HepG2 (cell line): Measurements from ENCODE around the gene MZF1. TPM values are rescaled to one million over a fixed set of nuclear protein-coding genes. Genes with fewer than 3 reads are reported as not detected.
A peak's percentile ranks its signal among the peaks of the same experiment; 100 is the strongest.

ENCODE experiments used
- ATAC-seq: fragments of 200-7000 bp; cut with Tn5 transposase; 3 replicates; pipeline ENCODE4 v1.9.1; 2020; ENCODE audit warnings: mild to moderate bottlenecking, moderate library complexity
- BruUV-seq: library from RNA; stranded (reverse); fragments of 400-500 nt; replicated peaks from 2 replicates; lab custom pipeline; 2021; lab: Mats Ljungman, UMichigan
- CTCF ChIA-PET: fragments of 300-600 bp; formaldehyde crosslinking; extraction: SDS; loops from one replicate; lab custom pipeline; 2021; ENCODE audit warnings: low total read pairs, inconsistent platforms, low intra/inter-chr PET ratio; lab: Yijun Ruan, JAX
- POLR2A ChIA-PET: fragments of 350-600 bp; sonication (Branson Sonifier 250); formaldehyde crosslinking; loops from one replicate; lab custom pipeline; 2020; ENCODE audit warnings: antibody characterized with exemption, inconsistent platforms; lab: Yijun Ruan, JAX
- DNase-seq: peaks from one replicate; pipeline ENCODE4 v3.0.0-alpha.2; 2015; ENCODE audit warnings: low spot score
- FAIRE-seq: peaks from 3 replicates; lab custom pipeline; 2011; peaks lifted over from hg19 to GRCh38; lab: Jason Lieb, UNC
- H2AFZ ChIP-seq: one replicate; pipeline ENCODE4 v1.6.1; 2011; ENCODE audit warnings: low read length, inconsistent platforms
- H3K27ac ChIP-seq: fragments of 300-600 bp; 3 replicates; pipeline ENCODE4 v1.8.0; 2011; ENCODE audit warnings: mixed run types, mild to moderate bottlenecking, mixed read lengths, low read length, inconsistent platforms; ENCODE audit not compliant: insufficient read depth; ENCODE audit errors: extremely low read length
- H3K27me3 ChIP-seq, 2 experiments: fragments of 200-600 bp in 1 of 2; 2 replicates in 1 of 2; 3 replicates in 1 of 2; pipeline versions ENCODE4 v1.6.0 to v1.8.0; 2011; ENCODE audit warnings: low read length in 2 of 2, mild to moderate bottlenecking in 2 of 2, moderate library complexity in 2 of 2, inconsistent platforms in 1 of 2; ENCODE audit not compliant: insufficient read depth in 2 of 2, control insufficient read depth in 1 of 2
- H3K36me3 ChIP-seq, 2 experiments: fragments of 200-600 bp in 1 of 2; replicated peaks in 1 of 2; 2 replicates in 1 of 2; 3 replicates in 1 of 2; pipeline versions ENCODE4 v1.5.1 to v1.8.0; 2011; ENCODE audit warnings: low read length in 2 of 2, inconsistent platforms in 1 of 2; ENCODE audit not compliant: insufficient read depth in 2 of 2, control insufficient read depth in 1 of 2
- H3K4me1 ChIP-seq: 2 replicates; pipeline ENCODE4 v1.5.1; 2012; ENCODE audit warnings: low read length, inconsistent platforms; ENCODE audit not compliant: insufficient read depth
- H3K4me2 ChIP-seq: 2 replicates; pipeline ENCODE4 v1.6.0; 2011; ENCODE audit warnings: low read depth, low read length, inconsistent platforms
- H3K4me3 ChIP-seq, 3 experiments: fragments of 200-600 bp in 1 of 3; sonication (generic), shearing (Covaris generic) in 1 of 3; replicated peaks in 1 of 3; 2 replicates each; pipeline ENCODE4 v1.5.1; 2011 to 2016; ENCODE audit warnings: low read length in 3 of 3, inconsistent platforms in 2 of 3, low read depth in 2 of 3, mild to moderate bottlenecking in 2 of 3, control low read depth in 1 of 3, mixed read lengths in 1 of 3; ENCODE audit not compliant: insufficient read depth in 1 of 3
- H3K79me2 ChIP-seq: one replicate; pipeline ENCODE4 v1.6.1; 2011; ENCODE audit warnings: low read length, inconsistent platforms; ENCODE audit not compliant: insufficient read depth
- H3K9ac ChIP-seq: 2 replicates; pipeline ENCODE4 v1.6.0; 2011; ENCODE audit warnings: mild to moderate bottlenecking, low read depth, low read length, inconsistent platforms; ENCODE audit not compliant: insufficient read depth
- H3K9me3 ChIP-seq: 2 replicates; pipeline ENCODE4 v1.5.1; 2012; ENCODE audit warnings: mild to moderate bottlenecking, low read length
- H4K20me1 ChIP-seq: 2 replicates; pipeline ENCODE4 v1.6.0; 2011; ENCODE audit warnings: inconsistent platforms, mild to moderate bottlenecking, low read length, moderate library complexity; ENCODE audit not compliant: insufficient read depth
- HNF4A ChIP-seq: sonication (generic); formaldehyde crosslinking; IDR thresholded peaks from 2 replicates; pipeline ENCODE4 v1.4.0; 2020; ENCODE audit warnings: missing genetic modification reagents
- JUNB ChIP-seq: sonication (generic); formaldehyde crosslinking; IDR thresholded peaks from 2 replicates; pipeline ENCODE4 v1.8.0; 2022; ENCODE audit warnings: missing genetic modification reagents, mild to moderate bottlenecking, borderline replicate concordance
- POLR2A ChIP-seq, 2 experiments: IDR thresholded peaks; 2 replicates each; pipeline ENCODE4 v1.6.1; 2011; ENCODE audit warnings: low read depth in 2 of 2, low read length in 2 of 2, mild to moderate bottlenecking in 1 of 2, moderate library complexity in 1 of 2; ENCODE audit not compliant: insufficient read depth in 1 of 2
- RFXANK ChIP-seq: IDR thresholded peaks from 2 replicates; pipeline ENCODE4 v1.6.1; 2016
- ZBTB38 ChIP-seq: sonication (generic); formaldehyde crosslinking; IDR thresholded peaks from 2 replicates; pipeline ENCODE4 v1.5.1; 2020; ENCODE audit warnings: mild to moderate bottlenecking, missing genetic modification reagents
- ZFP82 ChIP-seq: sonication (generic); formaldehyde crosslinking; IDR thresholded peaks from 2 replicates; pipeline ENCODE4 v1.5.1; 2020; ENCODE audit warnings: mild to moderate bottlenecking, missing genetic modification reagents, borderline replicate concordance
- ZNF143 ChIP-seq: sonication (generic); formaldehyde crosslinking; IDR thresholded peaks from 2 replicates; pipeline ENCODE4 v1.4.0; 2020; ENCODE audit warnings: missing genetic modification reagents
- ZNF570 ChIP-seq: sonication (generic); formaldehyde crosslinking; IDR thresholded peaks from 2 replicates; pipeline ENCODE4 v1.4.0; 2020; ENCODE audit warnings: mild to moderate bottlenecking, missing genetic modification reagents, borderline replicate concordance
- ZZZ3 ChIP-seq: sonication (generic); formaldehyde crosslinking; IDR thresholded peaks from 2 replicates; pipeline ENCODE4 v1.4.0; 2020; ENCODE audit warnings: missing genetic modification reagents, mild to moderate bottlenecking, borderline replicate concordance
- WGBS: methylation state at CpG from one replicate; pipeline ENCODE4 v1.1.6; 2017; ENCODE audit warnings: low lambda C conversion rate; 5-methylcytosine and 5-hydroxymethylcytosine counted together
- in situ Hi-C: cut with HindIII; loops from 2 replicates; pipeline ENCODE4 v1.10.0; 2017; ENCODE audit warnings: low pct_unique_long_range_greater_than_20kb; ENCODE audit not compliant: extremely low pct_ligation_motif_present
- intact Hi-C: fragments of 100-400 bp; cut with micrococcal nuclease; formaldehyde crosslinking; loops from one replicate; pipeline ENCODE4 v1.10.0; 2022; ENCODE audit not compliant: unreplicated experiment
- polyA plus RNA-seq, 8 experiments: library from polyadenylated mRNA; depleted of rRNA in 3 of 8; stranded (reverse) in 7 of 8; unstranded in 1 of 8; fragments of >200 nt; fragmentation: Illumina TruSeq in 4 of 8; extraction: Trizol in 4 of 8; gene quantifications; 2 replicates each; pipeline versions ENCODE4 v1.2.1 to v1.2.3, GENCODE V29; 2011 to 2016; ENCODE audit warnings: low read depth in 4 of 8, missing spikeins in 1 of 8, mixed read lengths in 1 of 8; ENCODE audit not compliant: insufficient read depth in 1 of 8
- total RNA-seq, 5 experiments: library from RNA; depleted of rRNA; stranded (reverse); fragments of >200 nt; fragmentation: Illumina TruSeq; extraction: Trizol; gene quantifications; 2 replicates each; pipeline ENCODE4 v1.2.3, GENCODE V29; 2016; ENCODE audit warnings: low read depth in 1 of 5
- TF ChIP-seq, protein P1 (sequence below): sonication (generic); formaldehyde crosslinking; IDR thresholded peaks from 2 replicates; pipeline ENCODE4 v1.5.1; 2020; ENCODE audit warnings: missing genetic modification reagents, mild to moderate bottlenecking, borderline replicate concordance
- TF ChIP-seq, protein P2 (sequence below): sonication (generic); formaldehyde crosslinking; IDR thresholded peaks from 2 replicates; pipeline ENCODE4 v1.4.0; 2020; ENCODE audit warnings: missing genetic modification reagents, borderline replicate concordance
- TF ChIP-seq, protein P3 (sequence below): sonication (generic); formaldehyde crosslinking; IDR thresholded peaks from 2 replicates; pipeline ENCODE4 v1.8.1; 2022; ENCODE audit warnings: low read depth, mild to moderate bottlenecking, missing genetic modification reagents
- TF ChIP-seq, protein P4 (sequence below): sonication (generic); formaldehyde crosslinking; IDR thresholded peaks from 2 replicates; pipeline ENCODE4; 2020; ENCODE audit warnings: missing genetic modification reagents, mild to moderate bottlenecking, borderline replicate concordance

The MZF1 gene
- total and polyA plus RNA-seq, 2 of the 13 experiments (the other 11 are each of a cell fraction or from before 2014, with no cell fraction given), result 3.1 to 8.1 TPM

DNA sequence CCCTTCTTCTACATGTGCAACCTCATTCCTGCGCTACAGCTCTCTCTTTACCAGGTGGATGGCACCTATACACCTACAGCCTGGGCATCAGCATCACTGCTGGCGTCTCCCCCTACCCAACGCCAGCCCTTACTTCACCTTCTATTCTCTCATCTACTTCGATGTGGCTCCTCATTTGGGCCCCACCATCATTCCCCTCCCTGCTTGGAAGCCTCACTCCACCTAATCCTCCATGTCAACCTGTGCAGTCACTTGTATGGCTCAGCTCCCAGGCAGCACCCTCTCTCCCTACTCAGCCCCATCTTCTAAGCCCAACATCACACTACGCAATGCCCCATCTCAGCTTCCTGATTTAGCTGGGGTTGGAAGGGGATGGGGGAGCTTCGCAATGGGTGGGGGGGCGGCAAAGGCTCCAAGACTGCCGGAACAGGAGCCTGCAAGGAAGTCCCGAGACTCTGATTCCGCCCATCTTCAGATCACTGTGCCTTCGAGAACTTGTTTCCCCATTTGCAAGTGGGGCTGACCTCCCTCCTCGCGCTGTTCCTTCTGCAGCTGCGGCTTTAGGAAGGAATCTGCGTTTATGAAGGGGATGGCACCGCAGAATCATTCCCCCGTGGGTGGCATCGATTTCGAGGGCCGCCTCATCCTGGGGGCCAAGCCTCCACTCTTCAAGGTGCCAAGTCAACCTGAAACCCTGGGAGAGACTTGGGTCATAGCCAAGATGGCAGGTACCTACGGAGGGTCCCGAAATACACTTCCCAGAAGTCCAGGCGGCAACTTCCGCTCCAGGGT lies 913 bp downstream of the MZF1 start (continued):
- TF ChIP-seq, protein P1, sequence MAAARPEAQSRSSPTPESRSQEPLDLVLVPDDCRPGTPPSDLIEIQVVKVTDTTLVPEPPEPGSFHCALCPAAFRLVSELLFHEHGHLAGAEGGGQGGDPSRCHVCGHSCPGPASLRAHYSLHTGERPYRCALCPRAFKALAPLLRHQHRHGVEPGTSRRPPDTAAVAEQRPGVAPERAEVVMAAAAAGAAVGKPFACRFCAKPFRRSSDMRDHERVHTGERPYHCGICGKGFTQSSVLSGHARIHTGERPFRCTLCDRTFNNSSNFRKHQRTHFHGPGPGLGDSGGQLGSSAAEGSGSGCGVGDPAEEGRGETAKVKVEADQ, result peak; percentile 38; the same call in 1 of the 2 replicates
- TF ChIP-seq ZFP82 (CRISPR knock-in tag) (0 out of 2 replicates have a peak, but pooled peaks have one; percentile 84), RFXANK (CRISPR knock-in tag) (no peak), ZZZ3 (no peak), HNF4A (CRISPR knock-in tag) (no peak), ZBTB38 (CRISPR knock-in tag) (peak; percentile 50; the same call in 1 of the 2 replicates), ZNF570 (CRISPR knock-in tag) (no peak)
- TF ChIP-seq, protein P2, sequence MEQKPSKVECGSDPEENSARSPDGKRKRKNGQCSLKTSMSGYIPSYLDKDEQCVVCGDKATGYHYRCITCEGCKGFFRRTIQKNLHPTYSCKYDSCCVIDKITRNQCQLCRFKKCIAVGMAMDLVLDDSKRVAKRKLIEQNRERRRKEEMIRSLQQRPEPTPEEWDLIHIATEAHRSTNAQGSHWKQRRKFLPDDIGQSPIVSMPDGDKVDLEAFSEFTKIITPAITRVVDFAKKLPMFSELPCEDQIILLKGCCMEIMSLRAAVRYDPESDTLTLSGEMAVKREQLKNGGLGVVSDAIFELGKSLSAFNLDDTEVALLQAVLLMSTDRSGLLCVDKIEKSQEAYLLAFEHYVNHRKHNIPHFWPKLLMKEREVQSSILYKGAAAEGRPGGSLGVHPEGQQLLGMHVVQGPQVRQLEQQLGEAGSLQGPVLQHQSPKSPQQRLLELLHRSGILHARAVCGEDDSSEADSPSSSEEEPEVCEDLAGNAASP (CRISPR knock-in tag), result no peak

DNA sequence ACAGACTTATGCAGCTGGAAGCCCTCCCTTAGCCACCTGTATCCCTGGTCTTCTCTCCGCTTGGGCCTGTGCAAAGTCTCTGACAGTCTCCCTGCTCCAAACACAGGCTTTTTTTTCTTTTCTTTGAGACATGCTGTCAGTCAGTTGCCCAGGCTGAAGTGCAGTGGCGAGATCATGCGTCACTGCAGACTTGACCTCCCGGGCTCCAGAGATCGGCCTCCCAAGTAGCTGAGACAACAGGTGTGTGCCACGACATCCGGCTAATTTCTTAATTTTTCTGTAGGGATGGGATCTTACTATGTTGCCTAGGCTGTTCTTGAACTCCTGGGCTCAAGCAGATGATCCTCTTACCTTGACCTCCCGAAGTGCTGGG lies 1.6 kb downstream of the MZF1 start:
- intact Hi-C loops, result no loop called here
- FAIRE-seq (no peak), ATAC-seq (no peak)
- TF ChIP-seq ZNF143 (CRISPR knock-in tag) (no peak), POLR2A (IDR thresholded peaks at IDR 0.05; ENCODE audit: insufficient read depth in 1 of 2, low read depth in 2 of 2, low read length in 2 of 2) (no peak), JUNB (no peak)
- TF ChIP-seq, protein P3, sequence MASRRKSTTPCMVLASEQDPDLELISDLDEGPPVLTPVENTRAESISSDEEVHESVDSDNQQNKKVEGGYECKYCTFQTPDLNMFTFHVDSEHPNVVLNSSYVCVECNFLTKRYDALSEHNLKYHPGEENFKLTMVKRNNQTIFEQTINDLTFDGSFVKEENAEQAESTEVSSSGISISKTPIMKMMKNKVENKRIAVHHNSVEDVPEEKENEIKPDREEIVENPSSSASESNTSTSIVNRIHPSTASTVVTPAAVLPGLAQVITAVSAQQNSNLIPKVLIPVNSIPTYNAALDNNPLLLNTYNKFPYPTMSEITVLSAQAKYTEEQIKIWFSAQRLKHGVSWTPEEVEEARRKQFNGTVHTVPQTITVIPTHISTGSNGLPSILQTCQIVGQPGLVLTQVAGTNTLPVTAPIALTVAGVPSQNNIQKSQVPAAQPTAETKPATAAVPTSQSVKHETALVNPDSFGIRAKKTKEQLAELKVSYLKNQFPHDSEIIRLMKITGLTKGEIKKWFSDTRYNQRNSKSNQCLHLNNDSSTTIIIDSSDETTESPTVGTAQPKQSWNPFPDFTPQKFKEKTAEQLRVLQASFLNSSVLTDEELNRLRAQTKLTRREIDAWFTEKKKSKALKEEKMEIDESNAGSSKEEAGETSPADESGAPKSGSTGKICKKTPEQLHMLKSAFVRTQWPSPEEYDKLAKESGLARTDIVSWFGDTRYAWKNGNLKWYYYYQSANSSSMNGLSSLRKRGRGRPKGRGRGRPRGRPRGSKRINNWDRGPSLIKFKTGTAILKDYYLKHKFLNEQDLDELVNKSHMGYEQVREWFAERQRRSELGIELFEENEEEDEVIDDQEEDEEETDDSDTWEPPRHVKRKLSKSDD (CRISPR knock-in tag), result no peak
- TF ChIP-seq, protein P4, sequence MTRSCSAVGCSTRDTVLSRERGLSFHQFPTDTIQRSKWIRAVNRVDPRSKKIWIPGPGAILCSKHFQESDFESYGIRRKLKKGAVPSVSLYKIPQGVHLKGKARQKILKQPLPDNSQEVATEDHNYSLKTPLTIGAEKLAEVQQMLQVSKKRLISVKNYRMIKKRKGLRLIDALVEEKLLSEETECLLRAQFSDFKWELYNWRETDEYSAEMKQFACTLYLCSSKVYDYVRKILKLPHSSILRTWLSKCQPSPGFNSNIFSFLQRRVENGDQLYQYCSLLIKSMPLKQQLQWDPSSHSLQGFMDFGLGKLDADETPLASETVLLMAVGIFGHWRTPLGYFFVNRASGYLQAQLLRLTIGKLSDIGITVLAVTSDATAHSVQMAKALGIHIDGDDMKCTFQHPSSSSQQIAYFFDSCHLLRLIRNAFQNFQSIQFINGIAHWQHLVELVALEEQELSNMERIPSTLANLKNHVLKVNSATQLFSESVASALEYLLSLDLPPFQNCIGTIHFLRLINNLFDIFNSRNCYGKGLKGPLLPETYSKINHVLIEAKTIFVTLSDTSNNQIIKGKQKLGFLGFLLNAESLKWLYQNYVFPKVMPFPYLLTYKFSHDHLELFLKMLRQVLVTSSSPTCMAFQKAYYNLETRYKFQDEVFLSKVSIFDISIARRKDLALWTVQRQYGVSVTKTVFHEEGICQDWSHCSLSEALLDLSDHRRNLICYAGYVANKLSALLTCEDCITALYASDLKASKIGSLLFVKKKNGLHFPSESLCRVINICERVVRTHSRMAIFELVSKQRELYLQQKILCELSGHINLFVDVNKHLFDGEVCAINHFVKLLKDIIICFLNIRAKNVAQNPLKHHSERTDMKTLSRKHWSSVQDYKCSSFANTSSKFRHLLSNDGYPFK (CRISPR knock-in tag), result no peak

More for the DNA sequence above, 1.6 kb downstream of the MZF1 start:
- ChIA-PET CTCF (no interaction called here), POLR2A (interaction anchor here (3.0 kb wide), 1 partner anchor 12 kb away, joined by 36 read pairs; the partner anchor contains the start of gene UBE2M)
- Histone ChIP-seq H3K9me3 (no peaks in the 10 kb centered on the region), H2AFZ (no peak overlapping the region), H3K27ac (no peak overlapping the region), H3K79me2 (peaks cover 4% of the 10 kb centered on the region), H3K9ac (no peak overlapping the region), H3K4me1 (peaks cover 30% of the 10 kb centered on the region), H3K36me3 (no peaks in the 10 kb centered on the region; a peak in 2 of 5 replicates), H4K20me1 (no peaks in the 10 kb centered on the region), H3K4me3 (no peak overlapping the region), H3K27me3 (no peaks in the 10 kb centered on the region), H3K4me2 (no peak overlapping the region)
- WGBS, result 99% methylated on average over 8 of the region's 8 CpGs
- in situ Hi-C loops, result no loop called here
- no TSS peak for BruUV-seq
- no peak for DNase-seq
